H1 (cell line): Measurements from ENCODE around the gene SNX20. TPM values are rescaled to one million over a fixed set of nuclear protein-coding genes. Genes with fewer than 3 reads are reported as not detected.

Experiments
- KDM5A ChIP-seq: fragments of 200-600 bp; IDR thresholded peaks from 2 replicates; pipeline ENCODE4 v1.7.1; 2012; ENCODE audit warnings: mild to moderate bottlenecking, low read length, inconsistent platforms, mixed read lengths
- MAFK ChIP-seq: IDR thresholded peaks from 2 replicates; pipeline ENCODE4 v1.6.1; 2012; ENCODE audit warnings: low read depth, mild to moderate bottlenecking, improper control_type of control experiment, low read length
- RBBP5 ChIP-seq: IDR thresholded peaks from 2 replicates; pipeline ENCODE4 v1.7.1; 2012; ENCODE audit warnings: low read depth, mild to moderate bottlenecking, inconsistent platforms, low read length, moderate library complexity, borderline replicate concordance
- TAF7 ChIP-seq: optimal IDR thresholded peaks from 2 replicates; pipeline ENCODE3; 2011; ENCODE audit warnings: low read depth, mild to moderate bottlenecking, inconsistent platforms, low read length, moderate library complexity, borderline replicate concordance
- polyA plus RNA-seq, 7 experiments: library from polyadenylated mRNA; depleted of rRNA in 3 of 7; stranded (reverse) in 5 of 7; unstranded in 2 of 7; fragments of >200 nt in 5 of 7; fragments of 200-250 nt in 2 of 7; gene quantifications; 1 replicate in 5 of 7; 2 replicates in 1 of 7; 4 replicates in 1 of 7; pipeline versions ENCODE4 v1.2.1 to v1.2.3, GENCODE V29; 2011 to 2013; ENCODE audit warnings: missing spikeins in 2 of 7, mixed read lengths in 2 of 7
- total RNA-seq: library from RNA; stranded (reverse); fragmentation: NEBNext Ultra II Directional; extraction: Animal tissue kit (Norgen Biotek cat#: 25700); gene quantifications from 2 replicates; pipeline ENCODE4 v1.2.1, GENCODE V29; 2021
- TF ChIP-seq, protein P1 (sequence below): fragments of 300-600 bp; sonication (generic); IDR thresholded peaks from 2 replicates; pipeline ENCODE4 v1.7.1; 2012; ENCODE audit warnings: low read length, moderate library complexity, mild to moderate bottlenecking, inconsistent platforms; ENCODE audit not compliant: insufficient replicate concordance

The SNX20 gene
- total and polyA plus RNA-seq, 2 of the 8 experiments (the other 6 are each of a cell fraction or from before 2014, with no cell fraction given), result not detected

DNA sequence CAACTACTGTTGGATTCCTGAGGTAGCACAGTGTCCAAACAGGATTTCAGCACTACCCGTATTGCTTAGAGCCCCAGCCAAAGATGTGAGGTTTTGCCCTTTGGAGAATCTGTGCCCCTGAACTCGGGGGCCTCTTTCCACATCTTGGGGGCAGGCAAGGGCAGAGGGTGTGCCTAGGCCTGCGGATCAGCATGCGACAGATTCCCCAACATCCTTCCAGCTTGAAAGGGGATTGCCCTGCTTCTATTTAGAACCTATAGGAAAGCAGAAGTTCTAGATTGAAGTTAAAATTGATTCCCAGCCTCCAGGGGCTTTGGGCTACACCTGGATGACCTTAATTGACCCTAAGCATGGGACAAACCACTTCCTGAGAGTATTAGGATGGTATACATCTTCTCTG lies 31.8 kb upstream of the SNX20 start (continued):
- TF ChIP-seq, protein P1, sequence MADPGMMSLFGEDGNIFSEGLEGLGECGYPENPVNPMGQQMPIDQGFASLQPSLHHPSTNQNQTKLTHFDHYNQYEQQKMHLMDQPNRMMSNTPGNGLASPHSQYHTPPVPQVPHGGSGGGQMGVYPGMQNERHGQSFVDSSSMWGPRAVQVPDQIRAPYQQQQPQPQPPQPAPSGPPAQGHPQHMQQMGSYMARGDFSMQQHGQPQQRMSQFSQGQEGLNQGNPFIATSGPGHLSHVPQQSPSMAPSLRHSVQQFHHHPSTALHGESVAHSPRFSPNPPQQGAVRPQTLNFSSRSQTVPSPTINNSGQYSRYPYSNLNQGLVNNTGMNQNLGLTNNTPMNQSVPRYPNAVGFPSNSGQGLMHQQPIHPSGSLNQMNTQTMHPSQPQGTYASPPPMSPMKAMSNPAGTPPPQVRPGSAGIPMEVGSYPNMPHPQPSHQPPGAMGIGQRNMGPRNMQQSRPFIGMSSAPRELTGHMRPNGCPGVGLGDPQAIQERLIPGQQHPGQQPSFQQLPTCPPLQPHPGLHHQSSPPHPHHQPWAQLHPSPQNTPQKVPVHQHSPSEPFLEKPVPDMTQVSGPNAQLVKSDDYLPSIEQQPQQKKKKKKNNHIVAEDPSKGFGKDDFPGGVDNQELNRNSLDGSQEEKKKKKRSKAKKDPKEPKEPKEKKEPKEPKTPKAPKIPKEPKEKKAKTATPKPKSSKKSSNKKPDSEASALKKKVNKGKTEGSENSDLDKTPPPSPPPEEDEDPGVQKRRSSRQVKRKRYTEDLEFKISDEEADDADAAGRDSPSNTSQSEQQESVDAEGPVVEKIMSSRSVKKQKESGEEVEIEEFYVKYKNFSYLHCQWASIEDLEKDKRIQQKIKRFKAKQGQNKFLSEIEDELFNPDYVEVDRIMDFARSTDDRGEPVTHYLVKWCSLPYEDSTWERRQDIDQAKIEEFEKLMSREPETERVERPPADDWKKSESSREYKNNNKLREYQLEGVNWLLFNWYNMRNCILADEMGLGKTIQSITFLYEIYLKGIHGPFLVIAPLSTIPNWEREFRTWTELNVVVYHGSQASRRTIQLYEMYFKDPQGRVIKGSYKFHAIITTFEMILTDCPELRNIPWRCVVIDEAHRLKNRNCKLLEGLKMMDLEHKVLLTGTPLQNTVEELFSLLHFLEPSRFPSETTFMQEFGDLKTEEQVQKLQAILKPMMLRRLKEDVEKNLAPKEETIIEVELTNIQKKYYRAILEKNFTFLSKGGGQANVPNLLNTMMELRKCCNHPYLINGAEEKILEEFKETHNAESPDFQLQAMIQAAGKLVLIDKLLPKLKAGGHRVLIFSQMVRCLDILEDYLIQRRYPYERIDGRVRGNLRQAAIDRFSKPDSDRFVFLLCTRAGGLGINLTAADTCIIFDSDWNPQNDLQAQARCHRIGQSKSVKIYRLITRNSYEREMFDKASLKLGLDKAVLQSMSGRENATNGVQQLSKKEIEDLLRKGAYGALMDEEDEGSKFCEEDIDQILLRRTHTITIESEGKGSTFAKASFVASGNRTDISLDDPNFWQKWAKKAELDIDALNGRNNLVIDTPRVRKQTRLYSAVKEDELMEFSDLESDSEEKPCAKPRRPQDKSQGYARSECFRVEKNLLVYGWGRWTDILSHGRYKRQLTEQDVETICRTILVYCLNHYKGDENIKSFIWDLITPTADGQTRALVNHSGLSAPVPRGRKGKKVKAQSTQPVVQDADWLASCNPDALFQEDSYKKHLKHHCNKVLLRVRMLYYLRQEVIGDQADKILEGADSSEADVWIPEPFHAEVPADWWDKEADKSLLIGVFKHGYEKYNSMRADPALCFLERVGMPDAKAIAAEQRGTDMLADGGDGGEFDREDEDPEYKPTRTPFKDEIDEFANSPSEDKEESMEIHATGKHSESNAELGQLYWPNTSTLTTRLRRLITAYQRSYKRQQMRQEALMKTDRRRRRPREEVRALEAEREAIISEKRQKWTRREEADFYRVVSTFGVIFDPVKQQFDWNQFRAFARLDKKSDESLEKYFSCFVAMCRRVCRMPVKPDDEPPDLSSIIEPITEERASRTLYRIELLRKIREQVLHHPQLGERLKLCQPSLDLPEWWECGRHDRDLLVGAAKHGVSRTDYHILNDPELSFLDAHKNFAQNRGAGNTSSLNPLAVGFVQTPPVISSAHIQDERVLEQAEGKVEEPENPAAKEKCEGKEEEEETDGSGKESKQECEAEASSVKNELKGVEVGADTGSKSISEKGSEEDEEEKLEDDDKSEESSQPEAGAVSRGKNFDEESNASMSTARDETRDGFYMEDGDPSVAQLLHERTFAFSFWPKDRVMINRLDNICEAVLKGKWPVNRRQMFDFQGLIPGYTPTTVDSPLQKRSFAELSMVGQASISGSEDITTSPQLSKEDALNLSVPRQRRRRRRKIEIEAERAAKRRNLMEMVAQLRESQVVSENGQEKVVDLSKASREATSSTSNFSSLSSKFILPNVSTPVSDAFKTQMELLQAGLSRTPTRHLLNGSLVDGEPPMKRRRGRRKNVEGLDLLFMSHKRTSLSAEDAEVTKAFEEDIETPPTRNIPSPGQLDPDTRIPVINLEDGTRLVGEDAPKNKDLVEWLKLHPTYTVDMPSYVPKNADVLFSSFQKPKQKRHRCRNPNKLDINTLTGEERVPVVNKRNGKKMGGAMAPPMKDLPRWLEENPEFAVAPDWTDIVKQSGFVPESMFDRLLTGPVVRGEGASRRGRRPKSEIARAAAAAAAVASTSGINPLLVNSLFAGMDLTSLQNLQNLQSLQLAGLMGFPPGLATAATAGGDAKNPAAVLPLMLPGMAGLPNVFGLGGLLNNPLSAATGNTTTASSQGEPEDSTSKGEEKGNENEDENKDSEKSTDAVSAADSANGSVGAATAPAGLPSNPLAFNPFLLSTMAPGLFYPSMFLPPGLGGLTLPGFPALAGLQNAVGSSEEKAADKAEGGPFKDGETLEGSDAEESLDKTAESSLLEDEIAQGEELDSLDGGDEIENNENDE, result no peak
- TF ChIP-seq MAFK (no peak), KDM5A (no peak), TAF7 (no peak), RBBP5 (no peak)
